Fibroblast of villous mesenchyme (primary cell): ENCODE measurements around the gene WIF1. TPM values are rescaled to one million over a fixed set of nuclear protein-coding genes. Genes with fewer than 3 reads are reported as not detected.

ENCODE experiments used
- DNase-seq: peaks from one replicate; pipeline ENCODE4 v3.0.0-alpha.2; 2010; ENCODE audit warnings: low read depth
- H3K4me3 ChIP-seq: 2 replicates; pipeline ENCODE4 v1.5.1; 2011; ENCODE audit warnings: low read depth, mild to moderate bottlenecking, low read length
- CTCF ChIP-seq: IDR thresholded peaks from 2 replicates; pipeline ENCODE4 v1.5.1; 2012; ENCODE audit warnings: low read depth, mild to moderate bottlenecking, low read length; ENCODE audit not compliant: insufficient read depth
- total RNA-seq: library from RNA; depleted of rRNA; stranded (reverse); fragments of >200 nt; gene quantifications from 2 replicates; pipeline ENCODE4 v1.2.3, GENCODE V29; 2012

WIF1 gene
- total RNA-seq, 1 donor: not detected

GRCh38 chr12:65051218-65051617, 69.9 kb downstream of the WIF1 start:
- no peak for TF ChIP-seq CTCF
- no peak for DNase-seq
- H3K4me3 ChIP-seq: no peak overlapping the region

GRCh38 chr12:65045269-65045668, 75.8 kb downstream of the WIF1 start:
- no peak for TF ChIP-seq CTCF
- no peak overlapping the region for H3K4me3 ChIP-seq
- no peak for DNase-seq

- no peak for TF ChIP-seq CTCF
- H3K4me3 ChIP-seq: no peak overlapping the region
Observed at GRCh38 chr12:65039301-65039700, 81.8 kb downstream of the WIF1 start.

GRCh38 chr12:65025136-65025535, 96.0 kb downstream of the WIF1 start:
- no peak for DNase-seq
- H3K4me3 ChIP-seq: no peak overlapping the region
- no peak for TF ChIP-seq CTCF

More at GRCh38 chr12:65039301-65039700, 81.8 kb downstream of the WIF1 start:
- DNase-seq: no peak

GRCh38 chr12:65023485-65023884, 97.6 kb downstream of the WIF1 start:
- no peak for TF ChIP-seq CTCF
- H3K4me3 ChIP-seq: no peak overlapping the region
- DNase-seq: no peak

GRCh38 chr12:65022960-65023359, 98.1 kb downstream of the WIF1 start:
- H3K4me3 ChIP-seq: no peak overlapping the region
- no peak for DNase-seq
- TF ChIP-seq CTCF: no peak

GRCh38 chr12:65022421-65022820, 98.7 kb downstream of the WIF1 start:
- no peak overlapping the region for H3K4me3 ChIP-seq
- DNase-seq: no peak
- no peak for TF ChIP-seq CTCF
